ENCODE results near the gene ATF5.

The ATF5 gene

DNA sequence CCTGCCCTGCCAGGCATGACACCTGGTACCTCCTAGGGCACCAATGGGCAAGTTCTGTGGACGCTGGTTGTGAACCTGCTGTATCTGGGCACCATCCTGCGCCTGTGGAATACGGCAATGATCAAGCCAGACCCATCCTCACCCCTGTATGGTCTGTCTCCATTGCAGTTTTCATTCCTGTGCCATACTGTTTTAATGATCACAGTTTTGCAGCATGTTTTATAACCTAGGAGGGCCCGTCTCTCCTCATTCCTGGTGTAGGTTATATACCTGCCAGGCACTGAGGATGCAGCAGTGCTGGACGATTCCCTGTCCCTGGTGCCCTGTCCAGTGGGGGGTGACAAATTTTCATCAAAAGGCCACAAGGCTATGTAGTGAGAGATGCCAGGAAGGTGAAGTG lies 45.9 kb upstream of the ATF5 start:
- no peak for TF ChIP-seq ZFX (IDR thresholded peaks at IDR 0.05; ENCODE audit: borderline replicate concordance)
- TF ChIP-seq, protein P1, sequence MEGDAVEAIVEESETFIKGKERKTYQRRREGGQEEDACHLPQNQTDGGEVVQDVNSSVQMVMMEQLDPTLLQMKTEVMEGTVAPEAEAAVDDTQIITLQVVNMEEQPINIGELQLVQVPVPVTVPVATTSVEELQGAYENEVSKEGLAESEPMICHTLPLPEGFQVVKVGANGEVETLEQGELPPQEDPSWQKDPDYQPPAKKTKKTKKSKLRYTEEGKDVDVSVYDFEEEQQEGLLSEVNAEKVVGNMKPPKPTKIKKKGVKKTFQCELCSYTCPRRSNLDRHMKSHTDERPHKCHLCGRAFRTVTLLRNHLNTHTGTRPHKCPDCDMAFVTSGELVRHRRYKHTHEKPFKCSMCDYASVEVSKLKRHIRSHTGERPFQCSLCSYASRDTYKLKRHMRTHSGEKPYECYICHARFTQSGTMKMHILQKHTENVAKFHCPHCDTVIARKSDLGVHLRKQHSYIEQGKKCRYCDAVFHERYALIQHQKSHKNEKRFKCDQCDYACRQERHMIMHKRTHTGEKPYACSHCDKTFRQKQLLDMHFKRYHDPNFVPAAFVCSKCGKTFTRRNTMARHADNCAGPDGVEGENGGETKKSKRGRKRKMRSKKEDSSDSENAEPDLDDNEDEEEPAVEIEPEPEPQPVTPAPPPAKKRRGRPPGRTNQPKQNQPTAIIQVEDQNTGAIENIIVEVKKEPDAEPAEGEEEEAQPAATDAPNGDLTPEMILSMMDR (IDR thresholded peaks at IDR 0.05): no peak
- no peak overlapping the region for H3K27ac ChIP-seq

- TF ChIP-seq, protein P1 (IDR thresholded peaks at IDR 0.05): no peak
- TF ChIP-seq ZFX (IDR thresholded peaks at IDR 0.05; ENCODE audit: borderline replicate concordance): no peak
- H3K27ac ChIP-seq: no peak overlapping the region
Measured at GRCh38 chr19:49884109-49884508, 44.9 kb upstream of the ATF5 start.

DNA sequence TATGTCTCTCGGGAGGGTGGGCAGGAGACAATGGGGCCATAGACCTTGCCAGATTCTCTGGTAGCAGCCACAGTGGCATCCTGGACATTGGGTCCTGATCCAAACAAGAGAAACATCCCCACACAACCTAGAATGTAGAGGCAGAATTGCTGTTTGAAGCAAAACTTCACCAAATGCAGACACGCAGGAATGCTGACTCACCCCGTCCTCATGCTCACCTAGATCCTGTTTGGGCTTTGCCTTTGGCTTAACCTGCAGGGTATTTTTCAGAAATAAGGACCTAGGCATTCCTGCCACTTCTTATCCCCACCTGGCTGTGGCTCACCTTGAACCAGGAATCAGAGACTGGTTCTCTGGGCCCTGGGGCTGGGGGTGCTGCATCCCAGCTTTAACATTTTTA lies 44.2 kb upstream of the ATF5 start:
- TF ChIP-seq, protein P1 (IDR thresholded peaks at IDR 0.05): no peak
- no peak for TF ChIP-seq ZFX (IDR thresholded peaks at IDR 0.05; ENCODE audit: borderline replicate concordance)
- H3K27ac ChIP-seq: 0 out of 2 replicates have a peak overlapping the region, but pooled peaks have one; percentile 29

DNA sequence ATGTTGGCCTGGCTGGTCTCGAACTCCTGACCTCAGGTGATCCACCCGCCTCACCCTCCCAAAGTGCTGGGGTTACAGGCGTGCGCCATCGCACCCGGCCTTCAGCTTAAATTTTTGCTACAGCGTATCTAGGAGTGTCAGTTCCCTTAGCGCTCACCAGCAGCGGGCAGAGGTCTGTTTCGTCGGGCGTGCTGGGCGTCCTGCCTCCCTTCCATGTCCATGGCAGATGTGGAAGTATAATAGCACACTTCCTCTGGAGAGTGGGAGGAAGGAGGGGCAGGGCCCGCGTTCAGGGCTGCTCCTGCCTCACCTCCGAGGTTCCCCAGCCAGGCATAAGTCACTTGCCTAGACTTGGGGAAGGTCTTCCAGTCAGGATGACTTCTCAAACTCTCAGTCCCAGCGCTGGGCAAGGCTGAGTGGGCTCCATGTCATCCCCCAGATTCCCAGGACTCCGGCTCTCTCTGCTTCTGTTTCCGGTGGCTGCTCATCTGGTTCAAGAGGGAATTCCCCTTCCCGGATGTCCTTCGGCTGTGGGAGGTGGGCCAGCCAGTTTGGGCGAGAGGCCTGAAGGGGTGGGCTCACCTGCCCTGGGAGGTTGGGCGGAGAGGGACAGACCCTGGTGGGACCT lies 41.9 kb upstream of the ATF5 start:
- TF ChIP-seq ZFX (IDR thresholded peaks at IDR 0.05; ENCODE audit: borderline replicate concordance): no peak
- TF ChIP-seq, protein P1 (IDR thresholded peaks at IDR 0.05): no peak
- no peak overlapping the region for H3K27ac ChIP-seq

GRCh38 chr19:49887665-49888509 lies 41.1 kb upstream of the ATF5 start:
- H3K27ac ChIP-seq: no peak overlapping the region
- TF ChIP-seq, protein P1 (IDR thresholded peaks at IDR 0.05): no peak
- TF ChIP-seq ZFX (IDR thresholded peaks at IDR 0.05; ENCODE audit: borderline replicate concordance): no peak

DNA sequence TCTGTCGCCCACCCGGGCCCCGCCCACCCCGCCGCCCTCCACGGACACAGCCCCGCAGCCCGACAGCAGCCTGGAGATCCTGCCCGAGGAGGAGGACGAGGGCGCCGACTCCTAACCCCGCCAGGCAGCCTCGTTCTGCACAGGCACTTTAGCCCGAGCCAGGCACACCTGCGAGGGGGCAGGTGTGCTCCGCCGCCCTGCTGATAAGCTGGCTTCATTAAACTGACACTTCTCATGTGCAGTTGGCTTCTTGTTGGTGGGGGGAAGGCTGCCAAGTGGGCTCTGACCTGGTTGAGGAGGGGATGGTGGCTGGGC lies 40.5 kb upstream of the ATF5 start:
- TF ChIP-seq ZFX (IDR thresholded peaks at IDR 0.05; ENCODE audit: borderline replicate concordance): no peak
- TF ChIP-seq, protein P1 (IDR thresholded peaks at IDR 0.05): no peak
- no peak overlapping the region for H3K27ac ChIP-seq

- no peak for TF ChIP-seq ZFX (IDR thresholded peaks at IDR 0.05; ENCODE audit: borderline replicate concordance)
- TF ChIP-seq, protein P1 (IDR thresholded peaks at IDR 0.05): no peak
- peak overlapping the region; percentile 89 for H3K27ac ChIP-seq
Measured at GRCh38 chr19:49889038-49889686, 39.8 kb upstream of the ATF5 start.
